SW480 (cell line): ENCODE results near the gene TMEM245.

ENCODE experiments used
- DNase-seq: peaks from one replicate; pipeline ENCODE4 v3.0.0-alpha.2; 2016; ENCODE audit warnings: low spot score

Gene TMEM245

GRCh38 chr9:109022873-109023272 lies 96.9 kb downstream of the TMEM245 start:
- no peak for DNase-seq

- DNase-seq, result no peak
Observed at GRCh38 chr9:109020581-109021511, 98.9 kb downstream of the TMEM245 start.

GRCh38 chr9:109020113-109020512 lies 99.6 kb downstream of the TMEM245 start:
- DNase-seq, result no peak

- DNase-seq, result no peak
Observed at GRCh38 chr9:109019420-109019819, 100.3 kb downstream of the TMEM245 start.

GRCh38 chr9:109017493-109017892 lies 102.3 kb downstream of the TMEM245 start:
- DNase-seq, result no peak

- no peak for DNase-seq
Observed at GRCh38 chr9:109017061-109017460, 102.7 kb downstream of the TMEM245 start.

GRCh38 chr9:109016132-109016531 lies 103.6 kb downstream of the TMEM245 start:
- DNase-seq, result no peak

GRCh38 chr9:109014608-109015280 lies 105.0 kb downstream of the TMEM245 start:
- no peak for DNase-seq

GRCh38 chr9:109013679-109014607 lies 105.8 kb downstream of the TMEM245 start:
- DNase-seq, result peak; percentile 89

GRCh38 chr9:109012876-109013678 lies 106.7 kb downstream of the TMEM245 start, which contains the start of gene CTNNAL1:
Gene CTNNAL1 (minus strand): TSS chr9:109013499. CDS start chr9:109013442, 57 bp downstream.
- DNase-seq, result no peak

- DNase-seq, result peak; percentile 85
Observed at GRCh38 chr9:109012009-109012875, 107.5 kb downstream of the TMEM245 start.

GRCh38 chr9:109011231-109011671 lies 108.5 kb downstream of the TMEM245 start:
- DNase-seq, result no peak

- DNase-seq, result peak; percentile 68
Observed at GRCh38 chr9:109010746-109011145, 109.0 kb downstream of the TMEM245 start.

GRCh38 chr9:109005678-109006077 lies 114.1 kb downstream of the TMEM245 start:
- no peak for DNase-seq

GRCh38 chr9:109003116-109003515 lies 116.6 kb downstream of the TMEM245 start:
- DNase-seq, result no peak

GRCh38 chr9:109002141-109002540 lies 117.6 kb downstream of the TMEM245 start:
- DNase-seq, result no peak

- peak; percentile 66 for DNase-seq
Observed at GRCh38 chr9:109001275-109001676, 118.5 kb downstream of the TMEM245 start.

GRCh38 chr9:108997112-108997511 lies 122.6 kb downstream of the TMEM245 start:
- no peak for DNase-seq

- DNase-seq, result no peak
Observed at GRCh38 chr9:108996643-108997042, 123.1 kb downstream of the TMEM245 start.

- no peak for DNase-seq
Observed at GRCh38 chr9:108994695-108995094, 125.1 kb downstream of the TMEM245 start.
